Hepatocyte (in vitro differentiated cells): ENCODE measurements around the gene IL4R.

Source experiments
- CTCF ChIP-seq: fragments of 200-600 bp; sonication (generic); IDR thresholded peaks from 2 replicates; pipeline ENCODE4 v1.5.1; 2016; ENCODE audit warnings: antibody characterized with exemption, mild to moderate bottlenecking; ENCODE audit not compliant: poor library complexity
- EZH2phosphoT487 ChIP-seq: fragments of 200-600 bp; sonication (generic); IDR thresholded peaks from one replicate; pipeline ENCODE4 v1.6.1; 2018; ENCODE audit warnings: antibody characterized with exemption, mild to moderate bottlenecking, low read depth, moderate library complexity; ENCODE audit not compliant: unreplicated experiment, severe bottlenecking

GRCh38 chr16:27353853-27354252 lies 40.1 kb downstream of the IL4R start:
- no peak for TF ChIP-seq CTCF
- TF ChIP-seq EZH2phosphoT487: no peak
